Peyer's patch (tissue), 4 donors: ENCODE results near the gene DYNC1I2.

ENCODE experiments used
- POLR2A ChIP-seq, 2 donors: fragments of 450-650 bp; IDR thresholded peaks; one replicate each; pipeline ENCODE4 v1.5.1; 2017; ENCODE audit warnings: antibody characterized with exemption in 2 of 2, mild to moderate bottlenecking in 2 of 2, moderate library complexity in 2 of 2
- TF ChIP-seq, protein P1 (sequence below), 6 experiments: fragments of 450-650 bp in 4 of 6; fragments of 200-600 bp in 2 of 6; sonication (generic) in 1 of 6; IDR thresholded peaks; one replicate each; pipeline ENCODE4 v1.5.1; 2017 to 2019; ENCODE audit warnings: antibody characterized with exemption in 6 of 6, mild to moderate bottlenecking in 3 of 6, moderate library complexity in 1 of 6

DNA sequence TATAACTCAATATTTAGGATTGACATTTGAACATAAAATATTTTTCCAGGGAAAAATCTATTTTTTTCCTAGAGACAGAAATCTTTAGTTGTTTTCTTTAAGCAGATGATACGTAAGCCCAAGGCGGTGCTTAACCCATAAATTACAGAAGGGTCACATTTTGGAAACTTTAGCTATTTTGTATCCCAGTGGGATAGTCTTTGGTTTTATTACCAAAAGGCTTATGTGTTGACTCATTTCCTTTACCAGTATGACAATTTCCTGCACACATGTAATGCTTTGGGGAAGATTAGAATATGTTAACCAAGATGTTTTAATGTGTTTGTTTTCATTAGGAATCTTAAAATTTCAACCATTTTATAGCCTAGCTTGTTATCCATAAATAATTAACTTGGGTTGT is 24.8 kb downstream of the DYNC1I2 start:
- TF ChIP-seq, protein P1, sequence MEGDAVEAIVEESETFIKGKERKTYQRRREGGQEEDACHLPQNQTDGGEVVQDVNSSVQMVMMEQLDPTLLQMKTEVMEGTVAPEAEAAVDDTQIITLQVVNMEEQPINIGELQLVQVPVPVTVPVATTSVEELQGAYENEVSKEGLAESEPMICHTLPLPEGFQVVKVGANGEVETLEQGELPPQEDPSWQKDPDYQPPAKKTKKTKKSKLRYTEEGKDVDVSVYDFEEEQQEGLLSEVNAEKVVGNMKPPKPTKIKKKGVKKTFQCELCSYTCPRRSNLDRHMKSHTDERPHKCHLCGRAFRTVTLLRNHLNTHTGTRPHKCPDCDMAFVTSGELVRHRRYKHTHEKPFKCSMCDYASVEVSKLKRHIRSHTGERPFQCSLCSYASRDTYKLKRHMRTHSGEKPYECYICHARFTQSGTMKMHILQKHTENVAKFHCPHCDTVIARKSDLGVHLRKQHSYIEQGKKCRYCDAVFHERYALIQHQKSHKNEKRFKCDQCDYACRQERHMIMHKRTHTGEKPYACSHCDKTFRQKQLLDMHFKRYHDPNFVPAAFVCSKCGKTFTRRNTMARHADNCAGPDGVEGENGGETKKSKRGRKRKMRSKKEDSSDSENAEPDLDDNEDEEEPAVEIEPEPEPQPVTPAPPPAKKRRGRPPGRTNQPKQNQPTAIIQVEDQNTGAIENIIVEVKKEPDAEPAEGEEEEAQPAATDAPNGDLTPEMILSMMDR (IDR thresholded peaks at IDR 0.05), result no peak
- no peak for TF ChIP-seq POLR2A (IDR thresholded peaks at IDR 0.05)
